Ascending aorta (tissue), 2 donors: ENCODE results near the gene NGDN. TPM values are rescaled to one million over a fixed set of nuclear protein-coding genes. Genes with fewer than 3 reads are reported as not detected.

Experiments used
- DNase-seq, 2 donors: peaks; one replicate each; pipeline ENCODE4 v3.0.0-alpha.2; 2019; ENCODE audit warnings: low spot score in 2 of 2
- H3K27ac ChIP-seq, 2 donors: fragments of 200-600 bp; sonication (generic); one replicate each; pipeline ENCODE4 v1.5.1; 2016 to 2017; ENCODE audit warnings: mild to moderate bottlenecking in 1 of 2
- H3K27me3 ChIP-seq: fragments of 200-600 bp; sonication (generic); one replicate; pipeline ENCODE4 v1.5.1; 2017
- H3K36me3 ChIP-seq, 2 donors: fragments of 200-600 bp; sonication (generic); one replicate each; pipeline ENCODE4 v1.5.1; 2016
- H3K4me1 ChIP-seq, 2 donors: fragments of 200-600 bp; sonication (generic); one replicate each; pipeline ENCODE4 v1.5.1; 2016 to 2017; ENCODE audit warnings: mild to moderate bottlenecking in 1 of 2
- H3K4me3 ChIP-seq, 2 donors: fragments of 200-600 bp; sonication (generic); one replicate each; pipeline ENCODE4 v1.5.1; 2016 to 2017; ENCODE audit warnings: mild to moderate bottlenecking in 1 of 2
- H3K9me3 ChIP-seq, 2 donors: fragments of 200-600 bp; sonication (generic); one replicate each; pipeline ENCODE4 v1.5.1; 2016
- intact Hi-C: fragments of 100-400 bp; cut with DNase I; formaldehyde crosslinking; loops from one replicate; pipeline ENCODE4 v1.15.1; 2023
- total RNA-seq: library from RNA; depleted of rRNA; stranded (reverse); fragments of >200 nt; gene quantifications from one replicate; pipeline ENCODE4 v1.1.0, GENCODE V29; 2016
- TF ChIP-seq, protein P1 (sequence below), 3 experiments: fragments of 200-600 bp in 2 of 3; fragments of 450-650 bp in 1 of 3; sonication (generic) in 2 of 3; IDR thresholded peaks; one replicate each; pipeline ENCODE4 v1.5.1; 2016 to 2019; ENCODE audit warnings: antibody characterized with exemption in 3 of 3, mild to moderate bottlenecking in 1 of 3, moderate library complexity in 1 of 3

NGDN gene
- total RNA-seq, 1 donor from 2014 or later, result 7.8 TPM

DNA sequence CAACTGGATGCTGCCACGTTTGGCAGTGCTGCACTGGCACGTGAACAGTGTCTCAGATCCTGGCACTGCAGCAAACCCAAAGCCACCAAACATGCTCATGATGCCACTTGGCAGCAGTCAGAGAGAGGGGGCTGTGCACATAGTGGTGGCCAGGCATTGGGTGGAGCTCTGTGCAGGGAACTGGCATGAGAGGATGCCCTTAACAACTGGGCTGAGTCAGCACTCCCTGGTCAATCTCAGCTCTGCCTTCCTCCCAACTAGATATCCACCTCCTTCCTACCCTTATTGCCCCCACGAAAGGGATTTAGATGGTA is 45.1 kb downstream of the NGDN start:
- TF ChIP-seq, protein P1, sequence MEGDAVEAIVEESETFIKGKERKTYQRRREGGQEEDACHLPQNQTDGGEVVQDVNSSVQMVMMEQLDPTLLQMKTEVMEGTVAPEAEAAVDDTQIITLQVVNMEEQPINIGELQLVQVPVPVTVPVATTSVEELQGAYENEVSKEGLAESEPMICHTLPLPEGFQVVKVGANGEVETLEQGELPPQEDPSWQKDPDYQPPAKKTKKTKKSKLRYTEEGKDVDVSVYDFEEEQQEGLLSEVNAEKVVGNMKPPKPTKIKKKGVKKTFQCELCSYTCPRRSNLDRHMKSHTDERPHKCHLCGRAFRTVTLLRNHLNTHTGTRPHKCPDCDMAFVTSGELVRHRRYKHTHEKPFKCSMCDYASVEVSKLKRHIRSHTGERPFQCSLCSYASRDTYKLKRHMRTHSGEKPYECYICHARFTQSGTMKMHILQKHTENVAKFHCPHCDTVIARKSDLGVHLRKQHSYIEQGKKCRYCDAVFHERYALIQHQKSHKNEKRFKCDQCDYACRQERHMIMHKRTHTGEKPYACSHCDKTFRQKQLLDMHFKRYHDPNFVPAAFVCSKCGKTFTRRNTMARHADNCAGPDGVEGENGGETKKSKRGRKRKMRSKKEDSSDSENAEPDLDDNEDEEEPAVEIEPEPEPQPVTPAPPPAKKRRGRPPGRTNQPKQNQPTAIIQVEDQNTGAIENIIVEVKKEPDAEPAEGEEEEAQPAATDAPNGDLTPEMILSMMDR (IDR thresholded peaks at IDR 0.05), result no peak
- H3K9me3 ChIP-seq, result no peaks in the 10 kb centered on the region
- DNase-seq, result no peak

DNA sequence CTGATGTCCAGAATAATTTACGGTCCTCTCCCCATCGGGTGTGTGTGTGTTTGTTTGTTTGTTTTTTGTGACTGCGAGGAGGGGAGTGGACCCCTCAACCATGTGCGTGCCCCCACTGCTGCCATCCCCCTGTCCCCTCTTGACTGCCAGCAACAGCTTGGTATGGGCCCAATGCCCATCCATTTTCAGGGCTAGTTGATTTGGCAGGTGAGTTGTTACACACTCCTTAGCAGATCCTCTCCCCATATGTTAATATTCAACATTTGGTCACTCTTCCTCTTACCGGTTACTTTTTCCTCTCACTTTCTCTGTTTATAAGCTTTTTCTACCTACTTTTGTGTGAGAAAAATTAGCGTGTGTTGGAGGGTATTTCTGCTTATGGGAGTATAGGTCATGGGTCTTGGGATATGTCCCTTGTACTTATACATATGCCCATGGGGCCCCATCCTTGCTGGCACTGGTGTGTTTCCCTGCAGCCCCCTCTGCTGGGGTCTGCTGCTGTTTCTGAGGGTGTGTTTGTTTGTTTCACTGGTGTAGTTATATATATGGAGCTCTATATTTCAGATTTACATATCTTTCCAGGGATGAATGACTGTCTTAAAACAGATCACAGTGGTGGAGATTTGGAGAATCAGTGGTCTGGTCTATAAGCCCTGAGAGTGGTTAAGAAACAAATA is 48.3 kb downstream of the NGDN start:
- Histone ChIP-seq H3K4me3 (no peak overlapping the region), H3K36me3 (no peaks in the 10 kb centered on the region), H3K4me1 (no peaks in the 10 kb centered on the region), H3K9me3 (no peaks in the 10 kb centered on the region), H3K27me3 (no peaks in the 10 kb centered on the region), H3K27ac (no peak overlapping the region)
- TF ChIP-seq, protein P1 (IDR thresholded peaks at IDR 0.05), result no peak
- intact Hi-C loops, result no loop called here
- DNase-seq, result no peak

More for the DNA sequence above, 45.1 kb downstream of the NGDN start:
- Histone ChIP-seq H3K27me3 (no peaks in the 10 kb centered on the region), H3K27ac (no peak overlapping the region), H3K4me1 (no peaks in the 10 kb centered on the region), H3K4me3 (no peak overlapping the region), H3K36me3 (no peaks in the 10 kb centered on the region)
- intact Hi-C loops, result no loop called here

DNA sequence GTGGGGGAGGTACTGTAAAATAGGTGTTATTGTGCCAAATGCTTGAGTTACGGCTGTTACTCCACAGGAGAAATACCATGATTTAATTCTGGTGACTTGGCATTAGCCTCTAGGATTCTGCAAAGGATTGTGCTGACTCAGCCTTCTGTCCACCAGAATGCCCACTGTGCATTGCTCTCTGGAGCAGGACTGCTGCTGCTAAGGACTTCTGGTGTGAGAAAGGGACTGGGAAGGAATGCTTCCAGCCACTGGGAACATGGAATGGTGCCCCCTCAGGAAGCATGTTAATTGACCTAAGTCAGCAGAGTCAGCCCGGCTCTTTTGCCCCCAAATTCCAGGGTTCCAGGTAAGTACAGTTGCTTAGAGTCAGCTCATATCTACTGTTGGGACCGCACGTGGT is 49.2 kb downstream of the NGDN start:
- no peaks in the 10 kb centered on the region for H3K27me3 ChIP-seq

DNA sequence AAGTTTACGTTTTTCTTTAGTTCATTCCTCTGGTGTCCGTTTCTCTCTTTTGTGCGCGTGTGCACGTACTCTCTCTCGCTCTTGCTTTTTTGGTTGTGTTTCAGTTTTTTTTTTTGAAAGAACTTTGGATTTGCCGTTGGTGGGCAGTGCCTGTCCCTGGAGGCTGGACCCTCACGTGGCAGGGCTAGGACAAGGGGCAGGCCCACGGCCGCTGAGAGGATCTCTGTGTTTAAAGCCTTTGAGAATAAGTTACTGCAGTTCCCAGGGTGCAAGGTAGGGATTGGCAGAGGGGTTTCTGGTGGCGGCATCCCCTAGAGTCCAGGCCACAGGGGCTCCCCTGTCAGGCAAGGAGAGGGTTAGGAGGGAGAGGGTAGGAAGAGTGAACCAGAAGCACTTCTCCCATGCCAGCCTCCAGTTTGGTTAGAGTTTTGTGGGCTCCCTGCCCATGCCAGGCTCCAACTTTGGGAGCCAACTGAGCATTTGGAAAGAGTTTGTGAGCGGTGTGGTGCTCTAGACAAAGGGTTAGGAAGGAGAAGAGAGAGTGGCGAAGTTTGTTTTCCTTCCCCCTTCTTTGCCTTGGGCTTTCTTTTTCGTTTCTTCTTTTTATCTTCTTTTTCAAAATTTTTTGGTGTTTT is 51.5 kb downstream of the NGDN start:
- no peaks in the 10 kb centered on the region for H3K4me1 ChIP-seq
- no peaks in the 10 kb centered on the region for H3K27me3 ChIP-seq
- no peak overlapping the region for H3K27ac ChIP-seq
- intact Hi-C loops, result no loop called here
- TF ChIP-seq, protein P1 (IDR thresholded peaks at IDR 0.05), result no peak
- no peak overlapping the region for H3K4me3 ChIP-seq
- peaks cover 0 to 3% of the 10 kb centered on the region in 2 donors for H3K36me3 ChIP-seq
- H3K9me3 ChIP-seq, result no peaks in the 10 kb centered on the region
- DNase-seq, result no peak

More for the DNA sequence above, 49.2 kb downstream of the NGDN start:
- DNase-seq, result no peak
- intact Hi-C loops, result no loop called here
- Histone ChIP-seq H3K36me3 (no peaks in the 10 kb centered on the region), H3K4me1 (no peaks in the 10 kb centered on the region), H3K9me3 (no peaks in the 10 kb centered on the region), H3K27ac (no peak overlapping the region), H3K4me3 (no peak overlapping the region)
- TF ChIP-seq, protein P1 (IDR thresholded peaks at IDR 0.05), result no peak

DNA sequence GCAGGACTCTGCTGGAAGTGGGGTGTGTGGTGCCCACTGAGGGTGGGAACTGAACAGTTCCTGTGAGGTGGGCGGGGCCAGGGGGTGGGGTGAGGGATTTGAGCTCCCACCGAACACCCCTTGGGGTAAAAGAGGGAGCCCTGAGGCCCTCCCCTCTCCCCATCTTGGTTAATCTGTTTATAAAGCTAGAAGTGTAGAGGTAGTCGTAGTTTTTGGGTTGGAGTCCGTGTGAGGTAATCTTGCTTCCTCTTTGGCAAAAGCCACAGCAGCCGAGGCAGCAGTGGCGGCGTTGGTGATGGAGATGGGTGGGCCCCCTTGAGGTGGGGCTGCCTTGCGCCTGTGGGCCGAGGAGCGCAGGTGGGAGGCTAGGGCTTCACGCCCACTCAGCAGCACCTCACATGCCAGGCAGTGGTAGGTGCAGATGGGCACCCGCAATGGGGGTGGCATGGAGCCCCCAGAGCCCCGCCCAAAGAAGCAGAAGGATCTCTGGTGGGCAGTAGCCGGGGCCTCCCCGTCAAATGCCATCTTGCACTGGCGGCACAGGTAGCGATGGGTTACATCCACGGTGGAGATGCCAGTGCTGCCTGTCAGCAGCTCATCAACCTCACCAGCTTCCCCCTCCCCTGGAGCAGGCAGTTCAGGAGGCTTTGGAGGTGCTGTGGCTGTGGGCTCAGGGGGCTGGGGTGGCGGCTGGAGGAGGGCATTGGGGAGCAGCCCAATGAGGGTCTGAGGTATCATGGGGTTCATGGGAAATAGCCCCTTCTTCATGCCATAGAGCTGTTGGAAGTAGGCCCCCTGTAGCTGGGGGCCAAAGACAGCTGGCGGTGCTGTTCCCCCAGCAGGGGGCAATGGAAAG is 52.5 kb downstream of the NGDN start:
- peaks cover 0 to 3% of the 10 kb centered on the region in 2 donors for H3K36me3 ChIP-seq
- no peak for DNase-seq
- intact Hi-C loops, result no loop called here
- H3K27ac ChIP-seq, result no peak overlapping the region
- H3K4me1 ChIP-seq, result no peaks in the 10 kb centered on the region
- H3K4me3 ChIP-seq, result no peak overlapping the region
- H3K9me3 ChIP-seq, result no peaks in the 10 kb centered on the region
- TF ChIP-seq, protein P1 (IDR thresholded peaks at IDR 0.05), result no peak
- no peaks in the 10 kb centered on the region for H3K27me3 ChIP-seq
